GM19395 (cell line): ENCODE measurements around the gene ATP5F1C.

Source experiments
- ATAC-seq: cut with Tn5 transposase; IDR thresholded peaks from one replicate; pipeline ENCODE4 v1.9.1; 2021; ENCODE audit warnings: mild to moderate bottlenecking, moderate library complexity; ENCODE audit not compliant: unreplicated experiment

ATP5F1C gene

DNA sequence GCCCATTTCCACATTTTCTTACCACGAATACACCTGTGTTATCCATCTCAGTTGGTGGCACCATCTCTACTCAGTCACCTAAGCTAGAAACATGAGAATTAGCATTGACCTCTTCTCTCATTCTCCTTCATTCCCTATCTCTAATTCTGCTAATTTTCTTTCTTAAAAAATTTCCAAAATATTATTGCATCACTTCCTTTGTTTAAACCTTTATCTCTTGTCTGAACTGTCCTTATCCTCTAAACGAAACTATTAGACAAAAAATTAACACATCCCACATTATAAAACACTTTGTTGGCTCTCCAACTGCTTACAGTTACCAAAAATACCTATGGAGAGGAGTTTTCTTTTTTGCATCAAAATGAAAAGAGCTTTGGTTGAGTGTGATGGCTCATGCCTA is 48.6 kb downstream of the ATP5F1C start:
- no peak for ATAC-seq

DNA sequence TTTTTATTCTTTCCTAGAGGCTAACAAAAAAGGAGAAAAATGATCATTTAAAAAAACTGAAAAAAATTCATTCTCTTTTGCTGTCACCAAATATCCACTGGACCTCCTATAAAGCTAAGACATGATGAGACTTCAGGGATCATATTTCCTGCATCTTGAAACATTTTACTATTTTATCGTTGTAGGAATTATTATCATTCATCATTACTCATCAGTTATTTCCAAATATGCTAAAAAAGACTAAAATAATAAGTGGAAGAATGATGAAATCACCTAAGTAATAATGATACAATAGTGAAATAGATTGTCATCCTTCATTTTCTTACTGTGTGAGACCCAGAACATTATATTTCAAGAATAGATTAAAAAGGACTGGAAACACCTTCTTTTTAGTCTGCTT is 58.6 kb downstream of the ATP5F1C start:
- ATAC-seq: no peak

GRCh38 chr10:7853226-7853842 is 65.4 kb downstream of the ATP5F1C start:
- no peak for ATAC-seq

- no peak for ATAC-seq
Observed at GRCh38 chr10:7853890-7854289, 65.9 kb downstream of the ATP5F1C start.

GRCh38 chr10:7855205-7855604 is 67.2 kb downstream of the ATP5F1C start:
- no peak for ATAC-seq

DNA sequence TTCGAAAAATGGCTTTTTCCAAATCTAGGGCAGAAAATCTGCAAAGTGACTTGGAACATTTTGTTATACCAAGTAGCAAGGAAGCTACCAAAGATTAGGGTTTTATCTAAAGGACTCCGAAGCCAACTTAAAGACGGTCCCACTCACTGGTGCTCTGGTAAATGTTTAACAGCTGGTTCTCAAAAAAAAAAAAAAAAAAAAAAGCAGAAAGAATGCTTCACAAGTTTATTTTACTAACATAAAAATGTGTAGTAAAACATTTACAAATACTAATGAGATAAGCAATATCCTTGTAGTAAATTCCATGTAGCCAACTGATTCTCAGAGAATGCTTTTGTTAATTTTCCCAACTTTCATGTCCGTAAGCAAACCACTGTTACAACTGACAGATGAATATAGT is 68.7 kb downstream of the ATP5F1C start:
- ATAC-seq: no peak

DNA sequence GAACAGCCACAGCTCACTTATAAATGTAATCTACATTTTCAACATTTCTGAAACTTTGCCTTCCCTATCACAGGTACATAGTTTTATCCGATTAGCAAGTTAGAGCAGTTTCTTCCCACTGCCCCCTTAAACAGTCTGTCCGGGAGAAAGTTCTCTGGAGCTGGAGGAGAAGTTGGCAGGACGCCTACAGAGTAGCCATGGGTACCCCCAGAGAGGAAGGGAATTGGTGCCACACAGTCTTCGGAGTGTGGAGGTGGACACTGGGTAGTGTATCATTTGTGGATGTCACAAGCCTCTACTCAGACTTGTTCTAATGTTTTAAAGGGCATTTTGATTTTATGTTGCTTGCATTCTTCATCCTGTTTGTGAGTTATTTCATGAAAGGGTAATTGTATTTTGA is 69.3 kb downstream of the ATP5F1C start:
- no peak for ATAC-seq
